Measurements from ENCODE around the gene PLPP4. TPM values are rescaled to one million over a fixed set of nuclear protein-coding genes. Genes with fewer than 3 reads are reported as not detected.

Gene PLPP4
- total and polyA plus RNA-seq, 4 donors = 12.2 to 37.4 (median 32.9) TPM

DNA sequence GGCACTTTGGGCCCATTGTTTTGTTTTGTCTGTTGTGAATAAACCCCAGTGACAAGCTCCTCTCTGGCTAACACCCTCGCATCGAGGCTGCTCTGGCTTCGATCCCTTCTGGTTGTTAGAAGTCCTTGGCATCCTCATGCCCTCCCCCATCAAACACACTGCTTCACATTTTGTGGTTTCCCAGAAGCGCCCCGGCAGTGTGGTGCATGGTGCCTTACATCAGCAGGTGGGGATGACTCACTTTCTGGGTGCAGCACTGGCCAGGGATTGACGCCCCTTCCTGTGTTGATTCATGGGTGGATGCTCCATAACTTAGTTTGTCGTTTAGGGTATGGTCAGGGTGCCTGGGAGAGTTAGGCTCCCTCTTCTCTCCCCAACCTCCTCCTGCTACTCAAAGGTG is 51.4 kb downstream of the PLPP4 start:
- WGBS (ENCODE audit: insufficient coverage) = 83% methylated on average over 2 of the region's 7 CpGs
- no peaks in the 10 kb centered on the region for H3K9me3 ChIP-seq (ENCODE audit: control insufficient read depth, insufficient read depth, low read length)
- H3K4me3 ChIP-seq (ENCODE audit: low read depth, low read length) = no peak overlapping the region
- no peak for DNase-seq (ENCODE audit: low read depth in 4 of 6, low spot score in 6 of 6)
- H3K4me1 ChIP-seq (ENCODE audit: control insufficient read depth, insufficient read depth, low read length) = peaks cover 4% of the 10 kb centered on the region
- H3K27ac ChIP-seq (ENCODE audit: low read depth, low read length) = no peak overlapping the region
- no peaks in the 10 kb centered on the region for H3K36me3 ChIP-seq (ENCODE audit: control insufficient read depth, insufficient read depth, low read length)
- H3K27me3 ChIP-seq (ENCODE audit: control insufficient read depth, insufficient read depth, low read length) = no peaks in the 10 kb centered on the region

- H3K36me3 ChIP-seq (ENCODE audit: control insufficient read depth, insufficient read depth, low read length) = no peaks in the 10 kb centered on the region
- H3K4me3 ChIP-seq (ENCODE audit: low read depth, low read length) = no peak overlapping the region
- H3K27ac ChIP-seq (ENCODE audit: low read depth, low read length) = no peak overlapping the region
- H3K4me1 ChIP-seq (ENCODE audit: control insufficient read depth, insufficient read depth, low read length) = peaks cover 4% of the 10 kb centered on the region
- H3K27me3 ChIP-seq (ENCODE audit: control insufficient read depth, insufficient read depth, low read length) = no peaks in the 10 kb centered on the region
- no peak for DNase-seq (ENCODE audit: low read depth in 4 of 6, low spot score in 6 of 6)
- WGBS (ENCODE audit: insufficient coverage) = no CpG with 5 or more reads among the region's 1 CpG
- H3K9me3 ChIP-seq (ENCODE audit: control insufficient read depth, insufficient read depth, low read length) = no peaks in the 10 kb centered on the region
Observed at GRCh38 chr10:120508966-120509365, 51.9 kb downstream of the PLPP4 start.

- Histone ChIP-seq H3K27ac (ENCODE audit: low read depth, low read length) (no peak overlapping the region), H3K4me3 (ENCODE audit: low read depth, low read length) (no peak overlapping the region), H3K4me1 (ENCODE audit: control insufficient read depth, insufficient read depth, low read length) (no peaks in the 10 kb centered on the region), H3K9me3 (ENCODE audit: control insufficient read depth, insufficient read depth, low read length) (no peaks in the 10 kb centered on the region), H3K27me3 (ENCODE audit: control insufficient read depth, insufficient read depth, low read length) (no peaks in the 10 kb centered on the region), H3K36me3 (ENCODE audit: control insufficient read depth, insufficient read depth, low read length) (no peaks in the 10 kb centered on the region)
- WGBS (ENCODE audit: insufficient coverage) = 89% methylated on average over 2 of the region's 3 CpGs
- no peak for DNase-seq (ENCODE audit: low read depth in 4 of 6, low spot score in 6 of 6)
Observed at GRCh38 chr10:120511165-120511564, 54.1 kb downstream of the PLPP4 start.

GRCh38 chr10:120513307-120513796 is 56.3 kb downstream of the PLPP4 start:
- no peaks in the 10 kb centered on the region for H3K36me3 ChIP-seq (ENCODE audit: control insufficient read depth, insufficient read depth, low read length)
- no peak for DNase-seq (ENCODE audit: low read depth in 4 of 6, low spot score in 6 of 6)
- WGBS (ENCODE audit: insufficient coverage) = no CpG with 5 or more reads among the region's 3 CpGs
- no peaks in the 10 kb centered on the region for H3K9me3 ChIP-seq (ENCODE audit: control insufficient read depth, insufficient read depth, low read length)
- H3K4me1 ChIP-seq (ENCODE audit: control insufficient read depth, insufficient read depth, low read length) = peaks cover 14% of the 10 kb centered on the region
- no peaks in the 10 kb centered on the region for H3K27me3 ChIP-seq (ENCODE audit: control insufficient read depth, insufficient read depth, low read length)
- no peak overlapping the region for H3K4me3 ChIP-seq (ENCODE audit: low read depth, low read length)
- no peak overlapping the region for H3K27ac ChIP-seq (ENCODE audit: low read depth, low read length)

DNA sequence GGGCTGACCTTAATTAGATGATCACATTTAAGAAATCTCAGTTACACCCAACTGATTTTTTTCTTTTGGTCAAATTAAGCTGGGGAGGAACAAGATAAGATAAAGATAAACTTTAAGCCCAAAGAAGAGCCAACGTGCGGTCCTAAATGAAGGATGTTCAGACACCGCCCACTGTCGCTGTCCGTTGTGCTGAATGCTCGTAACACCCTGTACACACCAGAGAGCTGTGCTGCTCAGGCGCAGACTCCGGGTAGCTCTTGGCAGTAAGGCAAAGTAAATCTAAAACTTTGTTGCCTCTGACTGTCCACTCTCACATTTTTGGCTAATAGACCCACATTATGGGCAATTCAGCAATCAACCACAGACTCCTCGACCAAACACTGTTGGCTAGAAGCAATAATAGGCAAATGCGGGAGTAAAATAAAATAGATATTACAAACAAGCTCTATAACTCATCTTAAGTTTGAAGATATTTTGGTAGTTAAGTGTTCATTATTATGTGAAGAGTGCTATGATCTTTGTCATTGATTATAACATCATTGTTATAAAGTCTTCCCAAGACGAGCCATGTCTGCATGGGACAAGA is 57.1 kb downstream of the PLPP4 start:
- Histone ChIP-seq H3K9me3 (ENCODE audit: control insufficient read depth, insufficient read depth, low read length) (no peaks in the 10 kb centered on the region), H3K4me1 (ENCODE audit: control insufficient read depth, insufficient read depth, low read length) (peaks cover 14% of the 10 kb centered on the region), H3K4me3 (ENCODE audit: low read depth, low read length) (no peak overlapping the region), H3K27me3 (ENCODE audit: control insufficient read depth, insufficient read depth, low read length) (no peaks in the 10 kb centered on the region), H3K36me3 (ENCODE audit: control insufficient read depth, insufficient read depth, low read length) (no peaks in the 10 kb centered on the region), H3K27ac (ENCODE audit: low read depth, low read length) (no peak overlapping the region)
- 31% methylated on average over 9 of the region's 11 CpGs for WGBS (ENCODE audit: insufficient coverage)
- peak in 4 of 6 donors; percentile 20 to 74 (median 37) for DNase-seq (ENCODE audit: low read depth in 4 of 6, low spot score in 6 of 6)

DNA sequence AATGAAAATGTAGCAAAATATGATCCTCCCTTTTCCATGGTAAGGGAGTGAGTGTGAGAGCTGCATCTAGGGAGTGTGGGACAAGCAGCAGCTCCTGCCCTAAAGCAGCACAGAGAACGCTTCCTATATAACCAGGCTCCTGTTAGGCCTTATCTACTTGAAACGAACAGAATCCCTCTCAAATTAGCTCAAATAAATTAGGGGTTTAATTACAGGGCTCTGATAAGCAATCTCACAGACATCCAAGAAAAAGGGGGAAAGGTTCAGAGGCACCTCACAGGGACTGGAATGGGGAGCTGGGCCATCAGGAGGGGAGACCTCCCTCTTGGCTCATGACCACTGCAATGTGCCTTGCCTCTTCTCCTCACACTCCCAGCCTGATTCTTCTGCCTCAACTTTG is 57.9 kb downstream of the PLPP4 start:
- no peak overlapping the region for H3K4me3 ChIP-seq (ENCODE audit: low read depth, low read length)
- H3K27me3 ChIP-seq (ENCODE audit: control insufficient read depth, insufficient read depth, low read length) = no peaks in the 10 kb centered on the region
- WGBS (ENCODE audit: insufficient coverage) = no CpG with 5 or more reads among the region's 2 CpGs
- no peaks in the 10 kb centered on the region for H3K36me3 ChIP-seq (ENCODE audit: control insufficient read depth, insufficient read depth, low read length)
- H3K9me3 ChIP-seq (ENCODE audit: control insufficient read depth, insufficient read depth, low read length) = no peaks in the 10 kb centered on the region
- H3K4me1 ChIP-seq (ENCODE audit: control insufficient read depth, insufficient read depth, low read length) = peaks cover 14% of the 10 kb centered on the region
- no peak overlapping the region for H3K27ac ChIP-seq (ENCODE audit: low read depth, low read length)
- DNase-seq (ENCODE audit: low read depth in 4 of 6, low spot score in 6 of 6) = no peak

DNA sequence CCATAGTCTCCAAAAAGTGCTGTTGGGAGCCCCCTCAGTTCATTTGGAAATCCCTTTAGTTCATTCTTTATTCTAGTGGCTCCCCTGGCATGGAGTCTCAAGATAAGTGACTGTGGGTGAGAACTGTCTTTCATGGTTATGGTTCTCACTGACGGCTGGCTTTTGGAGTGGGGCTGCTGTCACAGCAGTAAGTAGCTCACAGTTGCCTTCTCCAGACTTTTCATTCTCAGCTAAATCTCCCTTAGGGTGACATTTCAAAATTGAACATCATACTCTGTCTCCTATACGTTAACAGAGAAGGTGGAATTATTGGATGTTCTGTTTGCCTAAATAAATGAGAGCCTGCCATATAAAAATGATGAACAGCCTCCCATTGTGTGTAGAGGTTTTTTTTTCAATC is 58.7 kb downstream of the PLPP4 start:
- no CpG with 5 or more reads among the region's 2 CpGs for WGBS (ENCODE audit: insufficient coverage)
- DNase-seq (ENCODE audit: low read depth in 4 of 6, low spot score in 6 of 6) = peak in 1 of 6 donors; percentile 73
- Histone ChIP-seq H3K4me3 (ENCODE audit: low read depth, low read length) (no peak overlapping the region), H3K27ac (ENCODE audit: low read depth, low read length) (no peak overlapping the region), H3K9me3 (ENCODE audit: control insufficient read depth, insufficient read depth, low read length) (no peaks in the 10 kb centered on the region), H3K36me3 (ENCODE audit: control insufficient read depth, insufficient read depth, low read length) (no peaks in the 10 kb centered on the region), H3K4me1 (ENCODE audit: control insufficient read depth, insufficient read depth, low read length) (peaks cover 14% of the 10 kb centered on the region), H3K27me3 (ENCODE audit: control insufficient read depth, insufficient read depth, low read length) (no peaks in the 10 kb centered on the region)

DNA sequence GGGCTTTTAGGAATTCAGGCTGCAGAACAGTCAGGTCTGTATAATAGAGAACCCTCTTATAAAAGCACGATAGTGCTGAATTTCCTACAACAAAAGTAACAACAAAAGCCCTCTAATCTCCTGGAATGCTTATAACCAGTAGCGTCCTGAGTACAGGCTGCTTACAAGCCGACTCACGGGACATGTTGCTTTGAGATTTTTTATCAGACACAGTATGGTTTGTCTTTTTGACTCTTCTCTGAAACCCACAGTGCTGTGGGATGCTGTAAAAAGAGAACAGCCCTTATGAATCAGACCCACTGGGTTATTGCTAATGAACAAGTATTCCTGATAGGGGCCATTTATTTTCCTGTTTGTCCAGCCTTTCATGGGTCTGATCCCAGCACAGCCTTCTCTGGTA is 59.4 kb downstream of the PLPP4 start:
- no peak overlapping the region for H3K27ac ChIP-seq (ENCODE audit: low read depth, low read length)
- no peaks in the 10 kb centered on the region for H3K9me3 ChIP-seq (ENCODE audit: control insufficient read depth, insufficient read depth, low read length)
- no peaks in the 10 kb centered on the region for H3K27me3 ChIP-seq (ENCODE audit: control insufficient read depth, insufficient read depth, low read length)
- H3K36me3 ChIP-seq (ENCODE audit: control insufficient read depth, insufficient read depth, low read length) = no peaks in the 10 kb centered on the region
- H3K4me1 ChIP-seq (ENCODE audit: control insufficient read depth, insufficient read depth, low read length) = peaks cover 14% of the 10 kb centered on the region
- no peak overlapping the region for H3K4me3 ChIP-seq (ENCODE audit: low read depth, low read length)
- DNase-seq (ENCODE audit: low read depth in 4 of 6, low spot score in 6 of 6) = no peak
- WGBS (ENCODE audit: insufficient coverage) = 40% methylated on average over 1 of the region's 4 CpGs

DNA sequence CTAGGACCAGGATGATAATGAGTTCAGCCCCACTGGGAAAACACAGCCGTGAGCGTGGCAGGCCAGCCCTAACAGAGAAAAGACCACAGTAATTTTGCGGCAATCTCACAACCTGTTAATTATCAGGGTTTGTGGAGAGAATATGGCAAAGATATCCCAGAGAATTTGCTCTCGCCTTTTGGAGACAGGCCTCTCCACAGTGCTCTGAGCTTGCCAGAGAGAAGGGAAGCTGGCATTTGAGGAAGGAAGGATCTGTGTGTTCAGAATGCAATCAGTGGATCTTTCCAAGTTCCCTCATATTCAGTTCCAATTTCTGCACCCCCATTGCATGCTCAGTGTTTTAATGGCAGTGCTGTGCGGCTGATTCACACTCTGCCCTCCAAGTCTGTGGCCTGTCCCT is 60.2 kb downstream of the PLPP4 start:
- peak in 1 of 6 donors; percentile 79 for DNase-seq (ENCODE audit: low read depth in 4 of 6, low spot score in 6 of 6)
- Histone ChIP-seq H3K36me3 (ENCODE audit: control insufficient read depth, insufficient read depth, low read length) (no peaks in the 10 kb centered on the region), H3K27me3 (ENCODE audit: control insufficient read depth, insufficient read depth, low read length) (no peaks in the 10 kb centered on the region), H3K9me3 (ENCODE audit: control insufficient read depth, insufficient read depth, low read length) (no peaks in the 10 kb centered on the region), H3K4me3 (ENCODE audit: low read depth, low read length) (no peak overlapping the region), H3K27ac (ENCODE audit: low read depth, low read length) (no peak overlapping the region), H3K4me1 (ENCODE audit: control insufficient read depth, insufficient read depth, low read length) (peaks cover 14% of the 10 kb centered on the region)
- 58% methylated on average over 4 of the region's 5 CpGs for WGBS (ENCODE audit: insufficient coverage)

DNA sequence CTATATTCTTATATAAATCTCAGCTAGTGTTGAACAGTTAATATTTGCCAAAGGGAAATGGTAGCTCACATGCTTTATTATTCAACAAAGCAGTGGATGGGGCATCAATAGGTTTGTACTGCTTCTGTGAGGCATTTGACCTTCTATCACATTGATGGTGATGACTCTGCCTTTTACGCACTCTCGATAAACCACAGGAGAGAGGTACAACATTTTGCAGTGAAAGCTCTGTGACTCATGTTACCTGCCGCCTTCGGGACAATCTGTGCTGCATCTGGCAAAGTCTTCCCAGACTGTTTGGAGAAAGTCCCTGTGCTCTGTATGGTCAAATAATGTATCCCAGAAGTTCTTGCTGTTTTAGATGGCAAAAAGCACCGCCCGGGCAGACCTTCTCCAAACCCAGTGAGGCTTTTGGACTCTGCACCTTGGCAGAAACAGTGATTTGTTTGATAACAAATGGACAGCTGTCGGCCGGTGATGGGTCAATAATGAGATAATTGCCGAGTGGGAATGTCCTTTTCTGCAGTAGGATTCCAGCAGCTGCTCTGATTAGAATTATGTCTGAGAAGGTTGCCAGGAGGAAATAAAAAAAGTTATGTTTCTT is 61.0 kb downstream of the PLPP4 start:
- Histone ChIP-seq H3K4me3 (ENCODE audit: low read depth, low read length) (no peak overlapping the region), H3K9me3 (ENCODE audit: control insufficient read depth, insufficient read depth, low read length) (no peaks in the 10 kb centered on the region), H3K27me3 (ENCODE audit: control insufficient read depth, insufficient read depth, low read length) (no peaks in the 10 kb centered on the region), H3K27ac (ENCODE audit: low read depth, low read length) (no peak overlapping the region), H3K36me3 (ENCODE audit: control insufficient read depth, insufficient read depth, low read length) (no peaks in the 10 kb centered on the region), H3K4me1 (ENCODE audit: control insufficient read depth, insufficient read depth, low read length) (peaks cover 14% of the 10 kb centered on the region)
- 73% methylated on average over 9 of the region's 9 CpGs for WGBS (ENCODE audit: insufficient coverage)
- DNase-seq (ENCODE audit: low read depth in 4 of 6, low spot score in 6 of 6) = peak in 1 of 6 donors; percentile 21

Measured in spinal cord (tissue), 10 donors.